ENCODE measurements around the gene AQP1.

The AQP1 gene

DNA sequence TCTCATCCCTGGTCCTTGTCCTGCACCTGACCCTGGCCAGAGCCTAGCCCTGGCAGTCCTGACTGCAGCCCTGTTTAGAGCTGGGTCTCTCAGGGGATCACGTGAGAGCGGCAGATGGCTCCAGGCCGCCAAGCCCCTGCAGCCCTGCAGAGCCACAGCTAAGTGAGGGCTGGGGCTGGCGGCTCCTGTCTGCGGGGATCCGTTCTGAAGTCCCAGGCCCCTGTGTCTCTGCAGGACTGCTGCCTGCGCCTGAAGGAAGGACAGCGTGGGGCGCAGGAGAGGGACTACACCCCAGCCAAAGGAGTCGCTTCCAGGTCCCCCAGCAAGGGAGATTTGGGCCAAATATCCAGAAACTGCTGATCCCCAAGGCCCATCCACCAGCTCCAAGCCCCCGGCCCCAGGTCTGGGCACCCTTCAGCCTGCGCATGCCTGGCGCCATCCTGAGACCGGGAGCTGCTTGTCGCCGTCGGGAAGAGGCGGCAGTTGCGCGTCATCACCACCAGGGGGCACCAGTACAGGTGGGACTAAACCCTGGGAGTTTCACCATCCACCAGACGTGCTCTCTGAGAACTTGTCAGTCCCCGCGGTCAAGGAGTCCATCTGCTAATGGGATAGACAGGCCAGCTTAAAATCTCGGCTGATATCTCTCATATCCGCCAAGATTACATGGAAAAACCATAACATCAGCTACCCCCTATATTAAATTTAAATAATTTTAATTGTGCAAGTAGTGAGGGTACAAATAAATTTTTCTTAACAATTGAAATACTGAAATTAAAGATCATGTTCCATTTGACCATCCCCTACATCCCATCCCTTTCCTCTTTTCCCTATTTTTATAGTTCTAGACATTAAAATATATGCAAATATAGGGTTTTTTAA is 27.0 kb downstream of the AQP1 start:
- DNase-seq: no peak

DNA sequence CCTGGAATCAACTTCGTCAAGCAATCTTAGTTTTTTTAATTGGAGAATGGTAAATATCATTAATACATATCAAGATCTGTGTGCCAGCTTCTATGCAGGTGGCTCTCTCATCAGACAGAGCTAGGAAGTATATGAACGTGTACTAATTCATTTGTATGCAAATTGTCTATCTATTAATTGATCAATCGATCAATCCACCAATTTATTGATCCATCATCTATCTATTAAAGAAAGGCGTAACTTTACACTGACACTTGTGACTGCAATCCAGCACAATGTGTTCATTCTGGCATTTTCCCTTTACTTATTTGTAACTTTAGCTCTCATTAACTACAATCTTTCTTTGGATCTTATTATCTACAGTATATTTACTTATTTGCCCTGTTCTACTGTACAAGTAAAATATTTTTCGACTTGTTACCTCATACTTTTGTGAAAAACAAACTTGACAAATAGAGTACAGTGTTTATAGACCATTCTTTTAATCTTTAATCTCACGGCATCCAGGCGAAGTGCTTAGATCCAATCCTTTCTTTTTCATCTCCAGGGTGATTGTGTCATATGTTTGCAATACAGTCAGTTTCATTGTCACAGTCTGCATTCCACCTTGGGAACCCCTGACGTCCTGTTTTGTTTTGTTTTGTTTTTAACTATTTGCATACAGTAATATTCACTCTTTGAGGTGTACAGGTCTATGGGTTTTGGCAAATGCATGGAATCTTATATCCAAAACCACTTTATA is 30.1 kb downstream of the AQP1 start:
- no peak for DNase-seq

DNA sequence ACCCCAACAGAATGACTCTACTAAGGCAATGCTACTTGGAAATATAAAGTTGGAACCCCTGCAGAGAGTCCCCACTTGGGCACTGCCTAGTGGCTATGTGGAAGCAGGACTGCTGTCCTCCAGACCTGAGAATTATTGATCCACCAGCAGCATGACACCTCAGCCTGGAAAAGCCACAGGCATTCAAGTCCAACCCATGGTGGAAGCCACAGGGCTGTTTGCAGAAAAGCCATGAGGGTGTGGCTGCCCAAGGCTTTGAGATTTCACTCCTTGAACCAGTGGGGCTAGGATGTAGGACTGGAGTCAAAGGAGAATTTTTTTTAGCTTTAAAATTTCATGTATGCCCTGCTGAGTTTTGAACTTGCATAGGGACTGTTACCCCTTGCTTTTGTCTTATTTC is 38.5 kb downstream of the AQP1 start:
- DNase-seq: no peak

DNA sequence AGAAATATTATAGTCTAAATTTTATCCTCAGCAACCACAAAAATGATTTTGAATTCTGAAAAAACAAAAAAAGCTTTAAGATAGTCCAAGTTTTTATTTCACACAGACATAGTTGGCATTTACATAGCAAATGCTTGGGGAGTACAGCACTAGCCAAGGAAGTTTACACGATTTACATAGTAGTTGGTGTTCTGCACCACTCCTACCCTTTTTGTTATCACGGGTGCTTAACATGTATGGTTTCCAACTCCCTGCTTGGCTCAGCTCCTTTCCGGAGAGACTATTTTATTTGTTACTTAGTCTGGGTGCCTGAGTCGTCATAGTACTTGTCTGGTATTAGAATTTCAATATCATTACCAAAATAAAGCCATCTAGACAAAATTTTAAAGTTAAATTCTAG is 43.3 kb downstream of the AQP1 start:
- no peak for DNase-seq

- DNase-seq: no peak
Measured at GRCh38 chr7:30956704-30957103, 45.1 kb downstream of the AQP1 start.

DNA sequence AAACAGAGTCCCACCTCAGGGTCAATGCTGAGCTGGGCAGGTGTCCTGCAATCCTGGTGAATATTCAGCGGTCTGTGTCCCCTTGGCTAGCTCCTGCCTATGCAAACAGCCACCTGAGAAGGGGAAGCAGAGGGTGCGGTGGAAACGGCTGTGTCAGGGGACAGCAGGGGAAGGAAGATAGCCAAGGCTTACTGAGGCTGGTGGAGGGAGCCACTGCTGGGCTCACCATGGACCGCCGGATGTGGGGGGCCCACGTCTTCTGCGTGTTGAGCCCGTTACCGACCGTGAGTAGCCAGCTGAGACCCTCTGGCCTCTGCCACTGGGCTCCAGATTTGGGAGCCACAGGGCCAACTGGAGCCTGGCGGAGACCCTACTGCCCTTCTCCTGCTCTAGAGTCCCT is 52.2 kb downstream of the AQP1 start, which contains the start of gene GHRHR:
TSS of gene GHRHR (plus strand) at position 112 of the 400 bp plus-strand sequence. CDS start at position 228, 116 bp downstream.
- DNase-seq: no peak

DNA sequence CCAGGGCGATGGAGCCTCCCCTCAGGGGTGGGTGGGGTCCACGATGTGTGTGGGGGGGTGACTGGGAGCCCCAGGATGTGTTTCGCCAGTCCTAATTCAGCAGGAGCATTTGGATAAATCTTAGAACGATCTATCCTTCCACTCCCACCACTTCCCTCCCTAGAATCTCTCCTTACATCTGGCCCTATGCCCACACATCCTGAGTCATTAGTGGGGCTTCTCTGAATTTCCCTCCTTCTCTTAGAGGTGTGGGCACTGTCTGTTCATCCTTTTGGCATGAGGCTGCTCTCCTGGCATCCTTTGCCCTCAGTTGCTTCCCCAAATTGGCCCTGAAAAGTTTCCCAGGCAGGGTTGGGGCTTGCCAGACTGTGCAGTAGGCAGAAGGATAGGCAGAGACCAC is 53.7 kb downstream of the AQP1 start:
- DNase-seq: no peak

GRCh38 chr7:30965883-30966282 is 54.2 kb downstream of the AQP1 start:
- DNase-seq: no peak

GRCh38 chr7:30968294-30968693 is 56.6 kb downstream of the AQP1 start:
- DNase-seq: no peak

- DNase-seq: no peak
Measured at GRCh38 chr7:30968747-30969603, 57.3 kb downstream of the AQP1 start.

GRCh38 chr7:30969604-30969970 is 57.9 kb downstream of the AQP1 start:
- DNase-seq: no peak

- DNase-seq: no peak
Measured at GRCh38 chr7:30970074-30970473, 58.4 kb downstream of the AQP1 start.

GRCh38 chr7:30970594-30971094 is 59.0 kb downstream of the AQP1 start:
- DNase-seq: no peak

GRCh38 chr7:30971440-30971839 is 59.8 kb downstream of the AQP1 start:
- DNase-seq: no peak

- no peak for DNase-seq
Measured at GRCh38 chr7:30971840-30972563, 60.3 kb downstream of the AQP1 start.

GRCh38 chr7:30973292-30973691 is 61.6 kb downstream of the AQP1 start:
- no peak for DNase-seq

- no peak for DNase-seq
Measured at GRCh38 chr7:30973791-30974604, 62.3 kb downstream of the AQP1 start.

GRCh38 chr7:30974605-30975255 is 63.1 kb downstream of the AQP1 start:
- no peak for DNase-seq

Measured in SIG-M5 (cell line).